Vagina (tissue), 2 donors: ENCODE data around the gene RNASET2.

Experiments
- CTCF ChIP-seq, 3 experiments: fragments of 450-650 bp in 2 of 3; fragments of 200-600 bp in 1 of 3; sonication (generic) in 1 of 3; IDR thresholded peaks; one replicate each; pipeline ENCODE4 v1.5.1; 2017 to 2019; ENCODE audit warnings: antibody characterized with exemption in 3 of 3, mild to moderate bottlenecking in 2 of 3, moderate library complexity in 2 of 3
- POLR2A ChIP-seq, 2 donors: fragments of 450-650 bp; IDR thresholded peaks; one replicate each; pipeline ENCODE4 v1.6.1; 2017; ENCODE audit warnings: antibody characterized with exemption in 2 of 2, mild to moderate bottlenecking in 2 of 2, moderate library complexity in 2 of 2
- POLR2AphosphoS5 ChIP-seq, 2 donors: sonication (generic); formaldehyde crosslinking; IDR thresholded peaks; one replicate each; pipeline ENCODE4 v1.9.0; 2017; ENCODE audit warnings: antibody characterized with exemption in 2 of 2, mild to moderate bottlenecking in 2 of 2, low read depth in 1 of 2; ENCODE audit not compliant: insufficient read depth in 1 of 2

- TF ChIP-seq CTCF (IDR thresholded peaks at IDR 0.05): no peak
- no peak for TF ChIP-seq POLR2AphosphoS5 (IDR thresholded peaks at IDR 0.05; ENCODE audit: insufficient read depth in 1 of 2, low read depth in 1 of 2)
- TF ChIP-seq POLR2A (IDR thresholded peaks at IDR 0.05): no peak
Observed at GRCh38 chr6:166927935-166928643, 28.3 kb downstream of the RNASET2 start.
